ENCODE measurements around the gene OSBP2.

The OSBP2 gene

DNA sequence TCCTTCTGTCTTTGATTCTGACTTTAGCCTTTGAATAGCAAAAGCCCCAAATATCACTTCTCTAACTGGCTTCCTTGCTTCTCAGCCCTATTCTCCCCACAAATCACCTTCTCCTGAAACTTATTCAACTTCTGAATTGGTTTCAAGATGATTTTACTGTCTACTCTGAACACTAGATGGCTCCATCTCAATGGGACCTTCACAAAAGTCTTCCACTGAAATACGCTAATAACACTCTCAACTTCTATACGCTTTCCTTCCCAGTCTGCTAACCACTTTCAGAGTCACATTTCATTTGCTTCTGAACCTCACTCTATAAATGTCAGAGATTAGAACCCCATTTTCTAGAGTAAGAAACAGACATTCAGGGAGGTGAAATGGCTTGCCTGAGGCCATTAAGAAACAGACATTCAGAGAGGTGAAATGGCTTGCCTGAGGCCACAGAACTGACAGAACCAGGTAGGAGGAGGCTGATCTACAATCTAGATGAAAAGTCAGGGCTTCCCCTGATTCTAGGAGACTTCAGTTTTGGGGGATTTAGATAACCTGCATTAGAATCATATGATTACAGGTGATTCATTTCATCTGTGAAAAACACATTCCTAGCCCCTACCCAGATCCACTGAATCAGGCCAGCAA, 253.3 kb downstream of the OSBP2 start:
- DNase-seq, result no peak

GRCh38 chr22:30948930-30949342, 254.3 kb downstream of the OSBP2 start:
- no peak for DNase-seq

GRCh38 chr22:30949934-30950660, 255.4 kb downstream of the OSBP2 start:
- no peak for DNase-seq

DNA sequence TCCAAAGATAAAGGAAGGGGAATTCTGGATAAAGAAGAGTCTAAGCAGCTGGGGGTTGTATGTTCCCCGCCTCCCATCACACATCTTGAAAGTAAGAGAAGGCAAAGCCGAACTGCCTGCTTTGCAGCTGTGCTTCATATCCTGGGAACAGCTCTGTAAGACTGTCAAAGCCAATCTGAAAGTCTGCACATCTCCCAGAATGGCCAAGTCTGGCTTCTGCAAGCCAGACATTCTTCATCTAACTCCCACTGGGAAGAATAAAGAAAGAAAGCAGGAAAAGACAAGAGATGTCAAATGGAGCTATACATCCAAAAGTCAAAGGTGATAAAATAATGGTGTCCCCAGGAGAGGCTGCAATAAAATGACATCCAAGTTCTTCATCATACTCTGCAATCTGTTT, 258.5 kb downstream of the OSBP2 start:
- DNase-seq, result no peak

GRCh38 chr22:30955153-30955552, 260.5 kb downstream of the OSBP2 start:
- DNase-seq, result no peak
